ENCODE measurements around the gene RNF213.

GRCh38 chr17:80220736-80221215 is 39.9 kb upstream of the RNF213 start:
- TF ChIP-seq CTCF (IDR thresholded peaks at IDR 0.05) (no peak), POLR2A (IDR thresholded peaks at IDR 0.05) (no peak), POLR2AphosphoS5 (IDR thresholded peaks at IDR 0.05) (peak in 1 of 4 donors; percentile 46)
